ENCODE results near the gene TJP3.
A peak's percentile ranks its signal among the peaks of the same experiment; 100 is the strongest.

GRCh38 chr19:3682741-3683404 lies 25.3 kb upstream of the TJP3 start:
- TF ChIP-seq REST (IDR thresholded peaks at IDR 0.05; ENCODE audit: insufficient read depth in 1 of 2, low read depth in 2 of 2, low read length in 2 of 2) (peak in 1 of 2 experiments; percentile 65; a peak in 1 of 4 replicates), POLR2AphosphoS5 (IDR thresholded peaks at IDR 0.05; ENCODE audit: low read depth, low read length) (no peak), SIN3A (IDR thresholded peaks at IDR 0.05; ENCODE audit: borderline replicate concordance, insufficient read depth, low read length) (no peak), TAF1 (IDR thresholded peaks at IDR 0.05; ENCODE audit: borderline replicate concordance, insufficient read depth, low read length) (no peak)

All from PFSK-1 (cell line).